ENCODE data around the gene ZNF576.
"Not testable (repeated sequence)": the region's sequence is repeated elsewhere in the genome, so short reads cannot be mapped to it uniquely, and the experiment has no call there.

The ZNF576 gene

DNA sequence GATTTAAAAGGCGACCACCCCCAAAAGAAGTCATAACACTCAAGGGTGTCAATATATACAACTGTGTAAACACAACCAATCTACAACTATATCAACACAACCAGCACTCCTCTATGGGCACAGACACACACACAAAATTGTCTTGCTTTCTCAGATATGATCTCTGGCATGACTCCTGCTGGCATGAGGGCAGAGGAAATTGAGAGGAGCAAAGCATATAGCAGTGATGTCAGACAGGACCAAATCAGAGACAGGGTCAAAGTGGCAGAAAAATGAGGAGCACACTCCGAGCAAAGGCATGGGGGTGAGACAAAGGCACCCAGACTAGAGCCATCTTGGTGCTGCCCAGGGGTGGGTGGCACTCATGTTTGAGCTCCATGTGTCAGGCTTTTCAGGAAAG is 10.0 kb upstream of the ZNF576 start:
- TF ChIP-seq, protein P1, sequence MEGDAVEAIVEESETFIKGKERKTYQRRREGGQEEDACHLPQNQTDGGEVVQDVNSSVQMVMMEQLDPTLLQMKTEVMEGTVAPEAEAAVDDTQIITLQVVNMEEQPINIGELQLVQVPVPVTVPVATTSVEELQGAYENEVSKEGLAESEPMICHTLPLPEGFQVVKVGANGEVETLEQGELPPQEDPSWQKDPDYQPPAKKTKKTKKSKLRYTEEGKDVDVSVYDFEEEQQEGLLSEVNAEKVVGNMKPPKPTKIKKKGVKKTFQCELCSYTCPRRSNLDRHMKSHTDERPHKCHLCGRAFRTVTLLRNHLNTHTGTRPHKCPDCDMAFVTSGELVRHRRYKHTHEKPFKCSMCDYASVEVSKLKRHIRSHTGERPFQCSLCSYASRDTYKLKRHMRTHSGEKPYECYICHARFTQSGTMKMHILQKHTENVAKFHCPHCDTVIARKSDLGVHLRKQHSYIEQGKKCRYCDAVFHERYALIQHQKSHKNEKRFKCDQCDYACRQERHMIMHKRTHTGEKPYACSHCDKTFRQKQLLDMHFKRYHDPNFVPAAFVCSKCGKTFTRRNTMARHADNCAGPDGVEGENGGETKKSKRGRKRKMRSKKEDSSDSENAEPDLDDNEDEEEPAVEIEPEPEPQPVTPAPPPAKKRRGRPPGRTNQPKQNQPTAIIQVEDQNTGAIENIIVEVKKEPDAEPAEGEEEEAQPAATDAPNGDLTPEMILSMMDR (conservative IDR thresholded peaks at IDR 0.05; ENCODE audit: low read depth, low read length) = no peak
- no peak for DNase-seq (ENCODE audit: low read depth)
- no peak overlapping the region for H3K4me3 ChIP-seq (ENCODE audit: low read length)

DNA sequence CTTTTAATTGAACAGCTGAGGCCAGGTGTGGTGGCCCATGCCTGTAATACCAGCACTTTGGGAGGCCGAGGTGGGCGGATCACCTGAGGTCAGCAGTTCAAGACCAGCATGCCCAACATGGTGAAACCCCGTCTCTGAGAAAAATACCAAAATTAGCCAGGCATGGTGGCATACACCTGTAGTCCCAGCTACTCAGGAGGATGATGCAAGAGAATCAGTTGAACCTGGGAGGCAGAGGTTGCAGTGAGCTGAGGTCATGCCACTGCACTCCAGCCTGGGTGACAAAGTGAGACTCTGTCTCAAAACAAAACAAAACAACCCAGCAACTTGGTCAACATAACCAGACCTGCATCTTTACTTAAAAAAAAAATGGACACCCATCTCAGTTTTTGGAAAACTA is 9.4 kb upstream of the ZNF576 start:
- not testable (repeated sequence) for DNase-seq (ENCODE audit: low read depth); H3K4me3 ChIP-seq (ENCODE audit: low read length)

DNA sequence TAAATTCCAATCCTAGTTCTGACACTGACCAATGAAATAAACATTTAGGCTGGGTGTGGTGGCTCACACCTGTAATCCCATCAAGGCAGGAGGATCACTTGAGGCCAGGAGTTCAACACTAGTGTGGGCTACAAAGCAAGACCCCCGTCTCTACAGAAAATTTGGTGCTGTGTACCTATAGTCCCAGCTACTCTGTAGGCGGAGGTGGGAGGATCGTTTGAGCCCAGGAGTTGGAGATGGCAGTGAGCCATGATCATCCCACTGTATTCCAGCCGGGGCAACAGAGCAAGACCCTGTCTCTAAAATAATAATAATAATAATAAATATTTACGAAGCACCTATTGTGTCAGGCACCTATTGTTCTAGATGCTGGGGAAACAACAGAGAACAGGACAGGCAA is 7.1 kb upstream of the ZNF576 start:
- H3K4me3 ChIP-seq (ENCODE audit: low read length) = no peak overlapping the region
- no peak for DNase-seq (ENCODE audit: low read depth)
- TF ChIP-seq, protein P1 (conservative IDR thresholded peaks at IDR 0.05; ENCODE audit: low read depth, low read length) = no peak

DNA sequence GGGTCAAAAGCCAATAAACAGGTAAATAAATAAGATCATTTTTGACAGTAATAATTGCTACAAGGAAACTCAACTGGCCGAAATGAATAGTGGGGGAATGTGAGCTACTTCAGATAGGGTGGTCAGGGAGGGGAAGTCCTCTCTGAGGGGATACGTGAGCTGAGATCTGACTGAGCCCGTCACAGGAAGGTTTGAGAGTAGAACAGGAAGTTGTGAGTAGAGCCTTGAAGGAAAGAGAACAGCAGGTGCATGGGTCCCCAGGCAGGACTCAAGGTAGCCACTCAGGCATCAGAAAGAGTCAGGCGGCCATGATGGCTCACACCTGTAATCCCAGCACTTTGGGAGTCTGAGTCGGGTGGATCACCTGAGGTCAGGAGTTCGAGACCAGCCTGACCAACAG is 6.7 kb upstream of the ZNF576 start:
- TF ChIP-seq, protein P1 (conservative IDR thresholded peaks at IDR 0.05; ENCODE audit: low read depth, low read length) = no peak
- H3K4me3 ChIP-seq (ENCODE audit: low read length) = no peak overlapping the region
- DNase-seq (ENCODE audit: low read depth) = no peak

DNA sequence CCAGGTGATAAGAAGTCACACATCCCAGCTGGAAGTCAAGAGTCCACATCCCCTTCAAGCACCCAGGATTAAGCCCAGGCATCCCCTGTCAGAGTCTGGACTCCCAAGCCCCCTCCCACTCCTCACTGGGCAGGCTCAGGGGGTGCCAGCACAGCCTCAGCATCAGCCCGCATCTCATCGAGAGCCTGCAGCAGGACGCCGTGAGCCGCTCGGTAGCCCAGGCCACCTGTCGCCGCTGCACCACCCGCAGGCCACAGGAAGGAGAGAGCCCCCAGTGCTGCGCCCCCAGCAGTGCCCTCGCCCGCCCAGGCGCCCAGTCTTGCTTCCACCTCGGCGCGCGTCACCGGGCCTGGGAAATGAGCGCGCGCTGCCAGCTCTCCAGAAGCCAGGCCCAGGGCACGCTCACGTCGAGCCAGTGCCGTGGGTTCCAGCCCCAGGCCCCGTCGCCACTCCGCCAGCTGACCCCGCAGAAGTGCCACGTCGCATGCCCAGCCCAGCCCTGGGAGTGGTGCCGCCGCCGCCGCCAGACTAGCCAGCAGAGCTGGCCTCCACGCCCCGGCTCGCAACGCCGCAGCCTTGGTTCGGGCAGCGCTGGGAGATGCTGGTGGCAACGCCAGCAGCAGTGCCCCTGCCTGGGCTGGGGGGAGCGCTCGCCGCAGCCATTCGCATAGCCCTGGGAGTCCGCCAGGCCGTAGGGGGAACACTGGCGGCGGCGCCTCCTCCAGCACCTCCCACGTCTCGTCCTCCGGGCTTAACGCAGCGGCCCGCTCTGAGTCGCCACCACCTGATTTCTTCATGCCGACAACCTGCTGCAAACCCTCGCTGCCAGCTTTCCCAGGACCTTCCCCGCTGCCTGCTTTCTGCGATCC is 4.3 kb upstream of the ZNF576 start:
- H3K4me3 ChIP-seq (ENCODE audit: low read length) = no peak overlapping the region
- no peak for DNase-seq (ENCODE audit: low read depth)
- TF ChIP-seq, protein P1 (conservative IDR thresholded peaks at IDR 0.05; ENCODE audit: low read depth, low read length) = no peak

DNA sequence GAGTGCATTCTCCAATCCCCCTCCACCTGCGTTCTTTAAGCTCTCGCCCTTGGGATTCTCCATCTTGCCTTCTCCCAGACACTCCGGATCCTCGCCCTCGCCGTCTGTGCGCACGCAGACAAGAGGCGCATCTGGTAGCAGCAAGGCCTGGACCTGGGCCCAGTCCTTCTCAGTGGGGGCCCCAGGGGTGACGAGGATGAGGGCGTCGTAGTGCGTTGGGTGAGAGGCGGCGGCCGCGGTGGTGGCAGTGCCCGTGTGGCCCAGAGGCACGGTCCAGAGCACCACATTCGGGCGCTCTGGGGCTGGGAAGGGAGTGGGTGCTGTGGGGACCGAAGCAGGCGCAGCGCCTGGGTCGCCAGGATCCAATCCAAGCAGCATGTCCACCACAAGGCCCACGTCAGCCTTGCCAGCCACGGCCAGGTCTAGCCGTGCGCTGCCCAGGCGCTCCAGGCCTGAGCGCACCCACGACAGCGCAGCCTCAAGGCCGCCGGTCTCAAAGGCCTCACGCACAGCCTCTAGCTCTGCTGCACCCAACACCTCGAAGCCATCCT is 3.5 kb upstream of the ZNF576 start:
- DNase-seq (ENCODE audit: low read depth) = no peak
- TF ChIP-seq, protein P1 (conservative IDR thresholded peaks at IDR 0.05; ENCODE audit: low read depth, low read length) = no peak
- no peak overlapping the region for H3K4me3 ChIP-seq (ENCODE audit: low read length)

DNA sequence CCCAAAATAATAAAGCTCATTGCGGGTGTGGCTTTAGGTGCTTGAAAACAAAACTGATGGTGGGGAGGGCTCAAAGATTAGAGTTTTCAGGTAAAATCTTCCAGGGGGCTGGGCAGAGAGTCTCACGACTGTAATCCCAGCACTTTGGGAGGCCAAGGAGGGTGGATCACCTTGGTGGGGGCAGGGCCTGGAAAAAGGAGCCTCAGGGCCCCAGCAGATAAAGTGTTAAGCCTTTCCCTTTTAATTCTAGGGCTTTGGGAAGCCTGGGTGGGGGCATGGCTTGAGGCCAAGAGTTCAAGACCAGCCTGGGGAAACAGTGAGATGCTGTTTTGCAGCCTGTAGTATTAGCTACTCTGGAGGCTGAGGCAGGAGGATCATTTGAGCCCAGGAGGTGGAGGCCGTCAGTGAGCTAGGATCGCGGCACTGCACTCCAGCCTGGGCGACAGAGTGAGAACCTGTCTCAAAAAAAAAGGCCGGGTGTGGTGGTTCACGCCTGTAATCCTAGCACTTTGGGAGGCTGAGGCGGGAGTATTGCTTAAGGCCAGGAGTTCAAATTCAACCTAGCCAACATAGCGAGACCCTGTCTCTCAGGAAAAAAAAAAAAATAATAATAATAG is 2.2 kb upstream of the ZNF576 start:
- TF ChIP-seq, protein P1 (conservative IDR thresholded peaks at IDR 0.05; ENCODE audit: low read depth, low read length) = no peak
- peak overlapping the region; percentile 87 for H3K4me3 ChIP-seq (ENCODE audit: low read length)
- DNase-seq (ENCODE audit: low read depth) = no peak

Measured in retinal pigment epithelial cell (primary cell).